Stimulated activated CD4-positive, alpha-beta T cell treated with anti-CD3 and anti-CD28 coated beads, Interleukin-4, amount 100 ng/mL, for 24 hours (primary cell): ENCODE data around the gene NOTUM.

Experiments
- DNase-seq: peaks from one replicate; pipeline ENCODE4 v3.0.0-alpha.2; 2020

The NOTUM gene

GRCh38 chr17:81961087-81961511, at the start of gene NOTUM:
NOTUM (minus strand) TSS chr17:81961187; CDS start chr17:81960909, 278 bp downstream.
- DNase-seq = no peak

- DNase-seq = no peak
Measured at GRCh38 chr17:82009413-82009812, 48.4 kb upstream of the NOTUM start.

GRCh38 chr17:82008941-82009405, 48.0 kb upstream of the NOTUM start:
- DNase-seq = no peak

- no peak for DNase-seq
Measured at GRCh38 chr17:82008258-82008940, 47.4 kb upstream of the NOTUM start.

GRCh38 chr17:82007495-82008257, 46.7 kb upstream of the NOTUM start:
- DNase-seq = no peak

GRCh38 chr17:82007228-82007494, 46.2 kb upstream of the NOTUM start:
- DNase-seq = no peak

- no peak for DNase-seq
Measured at GRCh38 chr17:82006468-82007227, 45.7 kb upstream of the NOTUM start.

GRCh38 chr17:82005701-82006348, 44.8 kb upstream of the NOTUM start:
- no peak for DNase-seq

- DNase-seq = no peak
Measured at GRCh38 chr17:82004517-82005455, 43.8 kb upstream of the NOTUM start.

- DNase-seq = peak; percentile 58
Measured at GRCh38 chr17:82003411-82004381, 42.7 kb upstream of the NOTUM start.

- DNase-seq = no peak
Measured at GRCh38 chr17:82001571-82002056, 40.6 kb upstream of the NOTUM start.

- DNase-seq = no peak
Measured at GRCh38 chr17:82000803-82001570, 40.0 kb upstream of the NOTUM start.

- DNase-seq = no peak
Measured at GRCh38 chr17:81999976-82000802, 39.2 kb upstream of the NOTUM start.

GRCh38 chr17:81999587-81999975, 38.6 kb upstream of the NOTUM start:
- no peak for DNase-seq

- DNase-seq = no peak
Measured at GRCh38 chr17:81998691-81999438, 37.9 kb upstream of the NOTUM start.

GRCh38 chr17:81998212-81998611, 37.2 kb upstream of the NOTUM start:
- no peak for DNase-seq

- no peak for DNase-seq
Measured at GRCh38 chr17:81996757-81997441, 35.9 kb upstream of the NOTUM start.
